Left renal cortex interstitium (tissue), 4 donors: ENCODE results near the gene PPIB. TPM values are rescaled to one million over a fixed set of nuclear protein-coding genes. Genes with fewer than 3 reads are reported as not detected.

Experiments used
- DNase-seq, 4 donors: peaks; one replicate each; pipeline ENCODE4 v3.0.0-alpha.2; 2013; ENCODE audit warnings: low read depth in 4 of 4, low spot score in 2 of 4, missing footprints in 1 of 4
- polyA plus RNA-seq, 4 donors: library from polyadenylated mRNA; unstranded; fragments of 120-200 nt; gene quantifications; one replicate each; pipeline ENCODE4 v1.2.1, GENCODE V29; 2013; ENCODE audit not compliant: insufficient read length in 4 of 4

The PPIB gene
- polyA plus RNA-seq, 4 donors = 530 to 655 (median 552) TPM

DNA sequence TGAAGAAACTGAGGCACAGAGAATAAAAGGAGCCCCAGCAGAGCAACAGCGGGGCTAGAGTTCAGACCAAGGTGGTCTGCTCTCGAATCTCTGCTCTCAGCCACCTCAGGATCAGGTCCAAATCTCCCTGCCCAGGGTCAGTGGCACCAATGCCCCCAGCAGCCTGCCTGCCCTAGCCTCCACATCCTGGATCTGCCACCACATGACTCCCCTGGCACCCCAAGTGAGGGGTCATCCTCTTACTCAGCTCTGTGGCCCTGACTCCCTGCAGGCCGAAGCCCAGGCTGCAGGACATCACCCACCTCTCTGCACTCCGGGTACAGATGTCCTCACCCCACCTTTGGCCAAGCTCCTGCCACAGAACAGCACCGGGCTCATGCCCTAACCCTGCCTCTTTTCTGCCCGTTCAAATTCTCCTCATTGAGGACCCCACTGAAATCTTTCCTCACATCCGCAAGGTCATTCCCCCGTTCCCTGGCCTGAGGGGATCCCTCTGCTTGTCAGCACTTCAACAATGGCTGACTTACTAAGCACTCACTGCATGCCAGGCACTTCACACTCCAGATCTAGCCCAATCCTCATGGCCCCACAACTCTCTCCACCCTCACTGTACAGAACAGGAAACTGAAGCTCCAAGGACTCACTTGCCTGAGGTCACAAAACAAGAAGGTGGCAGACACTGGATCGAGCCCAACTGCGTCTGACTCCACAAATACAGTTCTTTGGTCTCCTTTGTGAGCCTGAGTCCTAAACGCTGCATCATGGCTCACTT lies 4.3 kb downstream of the PPIB start:
- no peak for DNase-seq

- DNase-seq = no peak
These were observed 5.2 kb downstream of the PPIB start for GRCh38 chr15:64157599-64158125.

GRCh38 chr15:64156652-64157331 lies 6.0 kb downstream of the PPIB start:
- no peak for DNase-seq

- DNase-seq = no peak
These were observed 6.8 kb downstream of the PPIB start for GRCh38 chr15:64155802-64156651.

DNA sequence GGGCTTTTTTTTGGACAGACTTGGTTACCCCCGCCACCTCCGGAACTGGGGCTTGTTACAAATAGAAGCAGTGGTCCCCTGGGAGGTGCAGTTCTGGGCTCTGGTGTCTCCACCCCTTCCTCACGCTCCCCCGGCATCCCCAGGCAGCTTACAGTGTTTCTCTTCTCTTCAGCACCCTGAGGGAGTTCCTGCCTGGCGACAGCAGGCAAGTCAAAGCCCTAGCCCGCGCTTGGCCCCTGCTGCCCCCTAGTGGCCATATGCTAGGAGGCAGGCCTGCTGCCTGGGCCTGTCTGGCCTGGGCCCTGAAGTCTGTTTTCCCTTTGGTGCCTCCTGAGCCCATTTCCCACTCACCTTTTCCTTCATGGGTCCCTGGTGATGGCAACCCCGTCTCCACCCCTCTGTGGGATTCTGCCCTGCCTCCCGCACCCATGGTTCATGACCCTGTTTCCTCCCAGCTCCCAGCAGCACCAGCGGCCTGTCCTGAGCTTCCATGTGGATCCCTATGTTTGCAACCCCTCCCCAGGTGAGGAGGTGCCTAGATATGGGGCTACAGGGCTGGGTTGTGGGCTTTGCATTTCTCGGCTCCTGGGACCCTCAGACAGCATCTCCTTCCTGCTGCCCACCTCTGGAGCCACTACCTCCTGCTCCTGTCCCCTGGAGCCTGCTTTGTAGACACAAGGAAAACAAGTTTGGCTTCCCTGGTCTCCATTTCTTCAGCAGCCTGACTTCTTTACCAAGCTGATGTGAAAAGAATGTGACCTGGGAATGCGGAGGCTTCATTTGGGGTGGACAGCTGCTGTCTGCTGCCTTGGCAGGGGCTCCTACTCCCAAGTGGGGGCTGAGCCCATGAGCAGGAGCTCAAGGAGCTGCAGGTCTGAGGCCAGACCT lies 9.1 kb downstream of the PPIB start:
- peak in 3 of 4 donors; percentile 55 to 81 (median 57) for DNase-seq

GRCh38 chr15:64152507-64153387 lies 10.1 kb downstream of the PPIB start:
- DNase-seq = no peak

DNA sequence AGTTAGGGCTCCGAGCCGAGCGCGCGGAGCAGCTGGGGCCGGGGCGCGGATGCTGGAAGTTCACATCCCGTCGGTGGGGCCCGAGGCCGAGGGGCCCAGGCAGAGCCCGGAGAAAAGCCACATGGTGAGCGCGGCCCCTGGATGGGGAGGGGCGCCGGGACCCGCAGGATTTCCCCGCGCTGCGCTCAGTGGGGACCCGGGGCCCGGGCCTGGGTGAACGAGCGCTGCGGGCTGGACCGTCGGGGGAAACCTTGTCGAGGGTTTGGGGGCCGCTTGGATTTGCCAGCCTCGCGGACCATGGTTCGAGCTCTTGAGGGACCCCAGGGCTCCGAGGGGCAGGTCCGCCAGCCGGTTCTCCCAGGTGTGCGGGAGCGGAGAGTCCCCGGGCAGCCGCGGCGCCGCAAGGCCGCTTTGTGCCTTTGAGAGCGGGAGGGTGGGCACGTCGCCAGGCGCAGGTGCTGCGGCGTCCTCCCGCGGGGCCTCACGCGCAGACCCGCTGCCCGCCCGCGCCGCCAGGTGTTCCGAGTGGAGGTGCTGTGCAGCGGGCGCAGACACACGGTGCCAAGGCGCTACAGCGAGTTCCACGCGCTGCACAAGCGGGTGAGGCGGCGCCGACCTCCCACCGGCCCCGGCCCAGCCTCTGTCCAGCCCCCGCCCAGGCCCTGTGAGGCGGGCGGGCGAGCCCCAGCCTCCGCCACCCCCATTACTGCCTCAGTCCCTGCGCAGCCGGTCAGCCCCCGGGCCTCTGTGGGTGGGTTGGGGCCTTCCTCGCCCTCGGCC lies 10.9 kb downstream of the PPIB start, which contains the start of gene SNX22:
TSS of gene SNX22 (plus strand) at position 5 of the 780 bp plus-strand sequence. CDS start at position 50, 45 bp downstream.
- no peak for DNase-seq

- no peak for DNase-seq
These were observed 12.8 kb downstream of the PPIB start for GRCh38 chr15:64149893-64150578.

GRCh38 chr15:64149424-64149823 lies 13.4 kb downstream of the PPIB start:
- no peak for DNase-seq

DNA sequence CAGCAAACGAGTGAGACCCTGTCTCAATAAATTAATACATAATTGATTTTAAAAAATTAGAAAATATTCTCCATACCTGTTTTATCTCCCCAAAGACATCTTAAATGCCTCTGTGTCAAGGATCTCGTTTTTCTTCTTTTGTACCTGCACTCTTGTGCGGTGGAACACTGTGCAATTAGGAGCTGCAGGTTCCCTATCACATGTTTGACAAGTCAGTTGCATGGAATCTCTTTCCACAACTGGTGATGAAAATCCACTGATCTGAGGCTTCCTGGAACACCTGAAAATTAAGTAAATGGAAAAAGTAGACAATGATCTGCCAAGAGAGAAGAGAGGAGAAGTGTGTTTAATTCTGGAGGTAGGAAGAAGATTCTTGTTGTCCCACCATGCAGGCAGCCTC lies 14.2 kb downstream of the PPIB start:
- DNase-seq = no peak

DNA sequence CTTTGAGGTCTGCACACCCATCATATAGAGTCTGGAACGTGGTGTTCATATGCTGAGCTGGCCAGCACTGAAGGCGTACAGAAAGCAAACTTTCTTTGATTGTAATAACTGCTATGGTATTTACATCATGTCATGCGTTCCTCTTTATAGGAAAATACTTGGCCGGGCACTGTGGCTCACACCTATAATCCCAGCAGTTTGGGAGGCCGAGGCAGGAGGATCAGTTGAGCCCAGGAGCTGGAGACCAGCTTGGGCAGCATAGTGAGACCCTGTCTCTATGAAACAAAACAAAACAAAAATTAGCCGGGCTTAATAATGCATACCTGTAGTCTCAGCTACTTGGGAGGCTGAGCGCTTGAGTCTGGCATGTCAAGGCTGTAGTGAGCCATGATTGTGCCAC lies 14.7 kb downstream of the PPIB start:
- DNase-seq = no peak

DNA sequence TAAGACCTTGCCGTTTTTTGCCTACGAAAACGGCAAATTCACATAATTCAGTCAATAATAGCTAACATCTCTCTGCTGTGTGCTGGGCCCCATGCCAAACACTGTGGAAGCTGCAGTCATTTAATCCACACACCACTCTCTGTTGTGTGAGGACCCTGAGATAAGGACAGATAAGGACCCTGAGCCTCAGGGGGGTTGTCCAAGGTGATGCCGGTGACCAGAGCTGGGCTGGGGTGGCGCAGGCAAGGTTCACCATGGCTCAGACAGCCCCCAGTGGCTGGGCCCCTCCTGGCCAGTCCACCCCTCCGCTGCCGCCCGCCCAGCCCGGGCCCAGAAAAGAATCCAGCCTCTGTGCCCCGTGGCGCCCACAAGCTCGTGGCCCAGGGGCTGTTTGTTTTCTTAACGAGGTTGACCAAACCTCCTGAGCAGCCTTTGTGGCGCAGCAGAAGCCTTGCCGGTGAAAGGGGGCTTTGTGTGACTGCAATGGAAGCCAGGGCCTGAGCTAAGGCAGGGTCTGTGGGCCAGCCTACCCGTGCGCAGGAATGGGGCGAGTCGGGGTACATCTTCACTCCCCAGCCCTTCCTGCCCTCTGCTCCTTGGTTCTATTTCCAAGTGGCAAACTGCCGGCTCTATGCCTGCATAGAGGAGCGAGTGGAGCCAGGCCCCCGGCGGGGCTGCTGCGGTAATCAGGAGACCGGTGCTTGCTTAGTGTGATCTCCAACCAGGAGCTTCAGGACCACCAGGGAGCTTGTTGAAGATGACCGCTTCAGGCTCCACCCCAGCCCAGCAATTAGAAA lies 15.7 kb downstream of the PPIB start:
- DNase-seq = no peak

GRCh38 chr15:64146520-64146884 lies 16.3 kb downstream of the PPIB start:
- DNase-seq = no peak

DNA sequence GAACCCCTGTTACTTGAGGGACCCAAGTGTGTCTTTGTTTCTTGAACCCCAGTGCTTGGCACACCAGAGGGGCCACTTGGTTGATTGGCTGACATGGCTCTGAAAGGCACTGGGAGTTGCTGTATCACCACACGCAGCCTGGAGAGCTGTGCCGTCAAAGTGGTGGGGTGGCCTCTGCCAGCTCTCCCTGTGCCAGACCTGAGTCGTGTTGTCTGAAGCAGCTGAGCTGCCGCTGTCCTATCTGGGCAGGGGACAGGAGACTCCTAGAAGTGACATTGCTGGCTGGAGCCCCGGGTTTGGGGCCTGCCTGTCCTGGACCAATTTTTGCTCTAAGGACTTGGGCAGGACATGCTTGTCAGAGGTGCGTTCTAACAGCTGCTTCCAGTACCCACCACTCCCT lies 16.8 kb downstream of the PPIB start:
- DNase-seq = no peak

- DNase-seq = no peak
These were observed 18.1 kb downstream of the PPIB start for GRCh38 chr15:64144565-64145281.

DNA sequence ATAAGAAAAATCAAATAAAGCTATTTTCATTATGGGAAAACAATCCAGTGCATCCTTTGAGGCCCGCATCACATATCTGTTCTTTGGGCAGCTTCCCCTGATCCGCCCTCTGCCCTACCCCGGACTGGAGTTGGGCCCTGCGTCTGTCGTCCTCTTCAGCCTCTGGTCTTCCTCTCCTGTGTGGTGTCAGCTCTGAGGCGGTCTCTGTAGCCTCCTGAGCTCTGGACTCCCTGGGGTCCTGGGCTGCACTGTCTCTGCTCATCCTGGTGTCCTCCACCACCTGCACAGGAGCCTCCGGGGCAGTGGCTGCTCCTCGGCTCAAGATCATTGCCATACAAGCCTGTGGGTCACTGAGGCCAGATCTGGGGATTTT lies 18.6 kb downstream of the PPIB start:
- DNase-seq = no peak
